Kidney (tissue), 14 donors: Measurements from ENCODE around the gene ADAMTS17. TPM values are rescaled to one million over a fixed set of nuclear protein-coding genes. Genes with fewer than 3 reads are reported as not detected.

Experiments used
- DNase-seq, 5 donors: peaks; one replicate each; pipeline ENCODE4 v3.0.0-alpha.2; 2013 to 2020
- FAIRE-seq: peaks from 2 replicates; lab custom pipeline; 2012; peaks lifted over from hg19 to GRCh38; lab: Jason Lieb, UNC
- H3K27ac ChIP-seq, 2 donors: one replicate each; pipeline ENCODE4 v1.7.0; 2013; ENCODE audit warnings: low read depth in 2 of 2, low read length in 2 of 2, inconsistent platforms in 1 of 2
- H3K27me3 ChIP-seq: one replicate; pipeline ENCODE4 v1.7.1; 2013; ENCODE audit warnings: low read length, inconsistent platforms; ENCODE audit not compliant: control insufficient read depth, insufficient read depth
- H3K36me3 ChIP-seq, 3 donors: one replicate each; pipeline versions ENCODE4 v1.7.0 to v1.7.1; 2013; ENCODE audit warnings: low read length in 3 of 3, control low read depth in 1 of 3, inconsistent platforms in 1 of 3; ENCODE audit not compliant: insufficient read depth in 3 of 3, control insufficient read depth in 2 of 3
- H3K4me1 ChIP-seq, 3 donors: one replicate each; pipeline versions ENCODE4 v1.7.0 to v1.7.1; 2013; ENCODE audit warnings: low read length in 3 of 3, inconsistent platforms in 1 of 3, low read depth in 1 of 3; ENCODE audit not compliant: control insufficient read depth in 2 of 3, insufficient read depth in 2 of 3
- H3K4me3 ChIP-seq, 3 donors: one replicate each; pipeline versions ENCODE4 v1.7.0 to v1.8.1; 2013; ENCODE audit warnings: low read length in 3 of 3, control low read depth in 1 of 3, inconsistent platforms in 1 of 3
- H3K9ac ChIP-seq, 3 donors: one replicate each; pipeline versions ENCODE4 v1.7.0 to v1.7.1; 2013; ENCODE audit warnings: low read length in 3 of 3, control low read depth in 1 of 3, inconsistent platforms in 1 of 3
- H3K9me3 ChIP-seq, 3 donors: one replicate each; pipeline versions ENCODE4 v1.7.0 to v1.7.1; 2013; ENCODE audit warnings: low read length in 3 of 3, control low read depth in 1 of 3, inconsistent platforms in 1 of 3; ENCODE audit not compliant: control insufficient read depth in 2 of 3, insufficient read depth in 1 of 3
- CTCF ChIP-seq: IDR thresholded peaks from 3 replicates; pipeline ENCODE4 v1.5.1; 2012; ENCODE audit warnings: mild to moderate bottlenecking, moderate library complexity, borderline replicate concordance; ENCODE audit not compliant: insufficient read depth; ENCODE audit errors: extremely low read depth
- intact Hi-C: fragments of 100-400 bp; cut with DNase I; formaldehyde crosslinking; loops from one replicate; pipeline ENCODE4 v1.11.1; 2022
- polyA plus RNA-seq: library from polyadenylated mRNA; stranded (reverse); fragments of 350-450 nt; fragmentation: Illumina TruSeq; extraction: RNeasy Lipid Tissue Mini Kit (QIAGEN cat#74804); gene quantifications from one replicate; pipeline ENCODE4 v1.2.3, GENCODE V29; 2014; ENCODE audit warnings: low read depth, low replicate concordance; ENCODE audit not compliant: insufficient read depth
- total RNA-seq: library from RNA; stranded (reverse); fragmentation: NEBNext Ultra II Directional; extraction: Animal tissue kit (Norgen Biotek cat#: 25700); gene quantifications from one replicate; pipeline ENCODE4 v1.2.1, GENCODE V29; 2021
- donor health status: control.
- donor health status: control.
- donor health status: control.
- donor health status: control.
- donor health status: control.
- donor health status: DM: yes; HTN: yes; CAD: no.
- donor health status: Normal renal cell carcinoma (clear cell type).

Gene ADAMTS17
- total and polyA plus RNA-seq, 2 donors from 2014 or later, result 1.7 to 2.2 TPM

DNA sequence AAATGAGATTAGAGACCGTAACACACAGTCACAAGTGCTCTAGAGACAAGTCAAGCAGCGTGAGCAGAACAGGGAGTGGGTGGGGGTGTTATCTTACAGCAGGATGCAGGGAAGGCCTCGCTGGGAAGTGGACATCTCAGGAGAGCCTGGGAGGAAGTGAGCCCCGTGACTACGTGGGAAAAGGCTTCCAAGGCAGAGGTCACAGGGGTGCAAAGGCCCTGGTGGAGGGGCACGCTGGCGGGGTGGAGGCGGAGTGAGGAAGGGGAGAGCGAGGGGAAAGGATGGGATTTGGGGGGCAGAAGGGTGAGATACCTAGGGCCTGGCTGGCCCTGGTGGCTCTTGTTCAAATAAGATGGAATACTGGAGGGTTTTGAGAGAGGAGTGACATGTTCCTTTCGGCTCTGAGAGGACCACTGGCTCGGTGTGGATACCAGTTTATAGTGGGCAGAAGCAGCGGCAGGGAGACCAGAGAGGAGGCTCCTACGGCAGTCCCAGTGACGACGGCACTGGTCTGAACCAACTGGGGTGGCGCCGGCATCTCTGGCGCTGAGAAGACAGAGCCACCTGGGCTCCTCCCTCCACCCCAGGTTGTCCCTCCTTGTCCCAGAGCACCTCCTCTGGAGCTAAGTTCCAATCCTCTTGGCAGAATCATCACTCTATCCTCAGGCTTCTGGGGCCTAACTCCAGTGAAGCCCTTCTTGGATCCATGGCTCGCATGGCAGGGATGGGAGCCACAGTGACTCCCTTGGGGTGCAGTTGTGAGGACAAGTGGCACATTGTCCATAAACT, 342.3 kb downstream of the ADAMTS17 start:
- no peak for FAIRE-seq
- Histone ChIP-seq H3K4me1 (no peaks in the 10 kb centered on the region), H3K9ac (no peak overlapping the region), H3K9me3 (no peaks in the 10 kb centered on the region), H3K4me3 (no peak overlapping the region), H3K27me3 (no peaks in the 10 kb centered on the region), H3K27ac (no peak overlapping the region), H3K36me3 (no peaks in the 10 kb centered on the region)
- TF ChIP-seq CTCF, result no peak
- intact Hi-C loops, result no loop called here
- DNase-seq, result peak in 2 of 5 donors; percentile 34 to 36

DNA sequence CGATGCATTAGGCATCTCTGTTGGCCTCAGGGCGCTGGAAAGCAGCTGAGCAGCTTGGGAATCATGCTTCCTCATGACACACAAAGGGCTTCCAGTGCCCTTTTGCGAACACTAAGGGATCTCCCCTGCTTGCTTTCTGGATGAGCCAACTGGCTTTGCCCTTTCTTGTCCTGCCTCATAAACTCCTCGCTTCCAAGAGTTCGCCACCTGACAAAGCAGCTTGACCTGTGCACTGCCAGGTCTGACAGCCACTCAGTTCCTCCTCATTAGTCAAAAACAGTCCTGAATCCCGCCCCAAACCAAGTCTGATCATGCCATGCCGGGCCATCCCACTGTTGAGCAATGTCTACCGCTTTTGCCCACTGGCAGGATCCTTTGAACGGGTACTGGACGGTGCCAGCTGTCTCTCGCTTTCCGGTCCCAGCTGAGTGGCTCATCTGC, 343.1 kb downstream of the ADAMTS17 start:
- no peaks in the 10 kb centered on the region for H3K27me3 ChIP-seq
- no peaks in the 10 kb centered on the region for H3K4me1 ChIP-seq
- H3K27ac ChIP-seq, result no peak overlapping the region
- no peak overlapping the region for H3K9ac ChIP-seq
- no peak overlapping the region for H3K4me3 ChIP-seq
- H3K9me3 ChIP-seq, result no peaks in the 10 kb centered on the region
- no peak for FAIRE-seq
- TF ChIP-seq CTCF, result no peak
- DNase-seq, result peak; percentile 29 to 65 (median 59)
- intact Hi-C loops, result no loop called here
- H3K36me3 ChIP-seq, result no peaks in the 10 kb centered on the region

- FAIRE-seq, result no peak
Observed at GRCh38 chr15:99997112-99997651, 344.6 kb downstream of the ADAMTS17 start.

More at GRCh38 chr15:99997112-99997651, 344.6 kb downstream of the ADAMTS17 start:
- H3K27ac ChIP-seq, result no peak overlapping the region
- no peak overlapping the region for H3K4me3 ChIP-seq
- no peak for TF ChIP-seq CTCF
- intact Hi-C loops, result no loop called here
- no peaks in the 10 kb centered on the region for H3K9me3 ChIP-seq
- H3K9ac ChIP-seq, result no peak overlapping the region
- no peaks in the 10 kb centered on the region for H3K4me1 ChIP-seq
- no peaks in the 10 kb centered on the region for H3K27me3 ChIP-seq
- no peaks in the 10 kb centered on the region for H3K36me3 ChIP-seq
- peak in 2 of 5 donors; percentile 30 to 59 for DNase-seq
